Activated naive CD4-positive, alpha-beta T cell treated with anti-CD3 and anti-CD28 coated beads, Interleukin-2, amount 50 U/mL, for 72 hours (primary cell): ENCODE measurements around the gene CDIP1. TPM values are rescaled to one million over a fixed set of nuclear protein-coding genes. Genes with fewer than 3 reads are reported as not detected.

Experiments
- ATAC-seq, 2 donors: fragments of 150-1000 bp; cut with Tn5 transposase; 2 replicates each; pipeline ENCODE4 v1.10.0; 2021; ENCODE audit warnings: mild to moderate bottlenecking in 2 of 2, moderate library complexity in 2 of 2
- DNase-seq, 2 donors: peaks; one replicate each; pipeline ENCODE4 v3.0.0; 2021 to 2022; ENCODE audit warnings: low spot score in 2 of 2
- H3K27ac Mint-ChIP-seq, 2 donors: one replicate each; pipeline ENCODE4 v1.8.0; 2022; ENCODE audit warnings: mild to moderate bottlenecking in 2 of 2, mixed read lengths in 2 of 2
- H3K36me3 Mint-ChIP-seq, 2 donors: one replicate each; pipeline ENCODE4 v1.8.0; 2022; ENCODE audit warnings: mixed read lengths in 2 of 2
- H3K9me3 Mint-ChIP-seq, 2 donors: one replicate each; pipeline ENCODE4 v1.8.0; 2022; ENCODE audit warnings: mixed read lengths in 2 of 2
- total RNA-seq, 2 donors: library from RNA; stranded (reverse); gene quantifications; one replicate each; pipeline ENCODE4 v1.2.3, GENCODE V29; 2022

The CDIP1 gene
- total RNA-seq, 2 donors from 2014 or later, result 27.5 to 32.9 TPM

DNA sequence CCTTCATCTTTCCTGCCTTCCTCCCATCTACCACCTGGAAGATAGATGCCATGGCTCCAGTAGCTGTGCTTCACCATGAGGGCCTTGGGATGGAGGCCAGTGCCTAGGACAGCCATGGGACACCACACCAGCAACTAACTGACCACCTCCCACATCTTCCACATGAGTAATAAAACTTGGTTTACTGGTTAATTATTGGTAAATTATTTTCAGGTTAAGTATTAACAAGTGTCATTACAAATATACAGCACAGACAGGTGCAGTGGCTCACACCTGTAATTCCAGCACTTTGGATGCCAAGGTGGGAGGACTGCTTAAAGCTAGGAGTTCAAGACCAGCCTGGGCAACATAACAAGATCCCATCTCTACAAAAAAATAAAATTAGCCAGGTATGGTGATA lies 14.0 kb downstream of the CDIP1 start:
- no peak for DNase-seq
- H3K9me3 Mint-ChIP-seq, result no peaks in the 10 kb centered on the region
- peaks cover 0 to 8% of the 10 kb centered on the region in 2 donors for H3K36me3 Mint-ChIP-seq
- no peak for ATAC-seq
- H3K27ac Mint-ChIP-seq, result no peak overlapping the region

DNA sequence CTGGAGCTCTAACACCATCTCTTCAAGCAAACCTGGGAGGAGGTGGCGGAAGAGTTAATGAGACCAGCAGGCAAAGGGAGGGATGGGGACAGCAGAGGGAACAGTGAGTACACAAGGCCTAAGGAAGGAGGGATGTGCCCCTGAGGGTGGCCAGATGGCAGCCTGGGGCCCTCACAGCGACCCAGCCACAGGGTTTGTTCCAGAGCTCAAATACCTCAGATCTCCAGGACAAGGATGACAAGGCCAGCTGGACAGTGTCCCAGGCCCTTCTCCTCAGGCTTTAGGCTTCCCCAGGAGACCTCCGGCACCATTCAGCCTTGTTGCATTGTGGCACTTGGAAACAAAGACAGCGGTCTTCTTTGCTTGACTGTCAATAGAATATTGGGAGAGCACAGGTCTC lies 14.9 kb downstream of the CDIP1 start:
- DNase-seq, result no peak
- Mint-ChIP-seq H3K9me3 (no peaks in the 10 kb centered on the region), H3K27ac (peak overlapping the region in 1 of 2 donors; percentile 87), H3K36me3 (no peaks in the 10 kb centered on the region)
- ATAC-seq, result no peak

DNA sequence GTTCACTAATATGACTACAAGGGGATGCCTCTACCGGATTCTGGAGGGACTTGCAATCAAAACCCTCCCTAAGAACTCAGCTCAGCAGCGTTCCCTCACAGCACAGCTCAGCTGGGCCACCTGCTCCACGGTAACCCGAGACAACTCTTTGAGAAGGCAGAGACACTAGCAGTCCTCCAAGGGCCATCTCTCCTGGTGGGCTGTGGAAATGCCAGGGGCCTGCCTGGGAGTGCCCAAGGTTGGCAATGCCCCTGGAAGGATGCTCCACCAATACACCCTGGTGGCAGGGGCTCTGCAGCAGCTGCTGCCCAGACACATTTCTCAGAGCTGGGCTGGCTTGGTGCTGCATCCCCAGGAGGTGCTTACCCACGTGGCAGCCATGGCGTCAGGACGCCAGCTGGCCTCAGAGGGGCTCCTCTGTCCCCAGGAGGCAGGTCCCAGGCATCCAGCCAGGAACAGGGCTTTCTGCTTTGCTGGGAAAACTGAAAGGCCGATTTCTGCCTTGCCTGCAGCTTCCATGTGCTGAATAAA lies 16.5 kb downstream of the CDIP1 start:
- ATAC-seq (no peak), DNase-seq (no peak)
- no peaks in the 10 kb centered on the region for H3K9me3 Mint-ChIP-seq
- H3K27ac Mint-ChIP-seq, result peak overlapping the region in 1 of 2 donors; percentile 65
- H3K36me3 Mint-ChIP-seq, result no peaks in the 10 kb centered on the region

DNA sequence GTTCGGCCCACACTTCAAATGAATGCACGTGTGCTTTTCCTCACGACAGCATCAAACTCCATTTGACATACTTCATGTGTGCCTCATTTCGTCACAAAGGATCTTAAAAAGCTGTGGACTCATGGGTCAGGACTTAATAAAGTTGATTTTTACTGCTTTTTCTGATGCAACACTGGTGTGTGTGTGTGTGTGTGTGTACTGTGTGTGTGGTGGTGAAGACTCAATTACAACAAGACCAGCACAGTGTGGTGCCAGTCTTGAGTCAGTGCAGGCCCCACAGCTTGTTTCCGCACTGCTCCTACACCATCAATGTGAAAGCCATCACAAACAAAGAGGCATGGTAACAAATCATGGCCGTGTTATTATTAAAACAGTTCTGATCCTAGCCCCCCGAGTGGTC lies 17.7 kb downstream of the CDIP1 start:
- Mint-ChIP-seq H3K36me3 (no peaks in the 10 kb centered on the region), H3K27ac (no peak overlapping the region), H3K9me3 (no peaks in the 10 kb centered on the region)
- ATAC-seq, result no peak
- no peak for DNase-seq

DNA sequence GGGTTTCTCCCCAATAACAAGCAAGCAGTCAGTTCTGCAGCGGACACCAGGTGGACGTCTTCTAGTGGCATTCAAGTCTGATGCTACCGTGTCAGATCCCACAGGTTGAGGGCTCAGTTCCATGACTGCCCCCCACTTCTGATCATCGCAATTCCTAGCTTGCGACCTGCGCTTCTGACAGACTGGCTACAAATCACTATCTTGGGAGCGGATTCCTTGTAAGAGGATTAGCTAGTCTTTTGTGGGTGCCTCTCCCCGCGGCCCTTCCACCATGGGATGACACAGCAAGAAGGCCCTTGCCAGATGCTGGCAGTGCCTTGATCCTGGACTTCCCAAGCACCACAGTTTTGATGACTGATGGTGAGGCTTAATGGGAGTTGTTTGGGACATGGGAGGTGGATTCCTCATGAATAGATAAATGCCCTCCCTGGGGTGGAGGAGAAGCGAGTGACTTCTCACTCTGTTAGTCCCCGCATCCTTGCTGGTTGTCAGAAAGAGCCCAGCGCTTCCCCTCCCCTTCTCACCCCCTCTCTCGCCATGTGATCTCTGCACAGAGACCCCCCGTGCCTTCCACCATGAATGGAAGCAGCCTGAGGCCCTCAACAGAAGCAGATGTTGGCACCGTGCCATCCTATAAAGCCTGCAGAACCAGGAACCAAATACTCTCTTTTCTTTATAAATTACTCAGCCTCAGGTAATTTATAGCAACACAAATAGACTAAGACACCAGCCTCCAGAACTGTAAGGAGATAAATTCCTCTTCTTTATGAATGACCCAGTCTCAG lies 19.1 kb downstream of the CDIP1 start:
- Mint-ChIP-seq H3K9me3 (no peaks in the 10 kb centered on the region), H3K36me3 (no peaks in the 10 kb centered on the region), H3K27ac (peak overlapping the region in 1 of 2 donors; percentile 15)
- no peak for DNase-seq
- no peak for ATAC-seq

DNA sequence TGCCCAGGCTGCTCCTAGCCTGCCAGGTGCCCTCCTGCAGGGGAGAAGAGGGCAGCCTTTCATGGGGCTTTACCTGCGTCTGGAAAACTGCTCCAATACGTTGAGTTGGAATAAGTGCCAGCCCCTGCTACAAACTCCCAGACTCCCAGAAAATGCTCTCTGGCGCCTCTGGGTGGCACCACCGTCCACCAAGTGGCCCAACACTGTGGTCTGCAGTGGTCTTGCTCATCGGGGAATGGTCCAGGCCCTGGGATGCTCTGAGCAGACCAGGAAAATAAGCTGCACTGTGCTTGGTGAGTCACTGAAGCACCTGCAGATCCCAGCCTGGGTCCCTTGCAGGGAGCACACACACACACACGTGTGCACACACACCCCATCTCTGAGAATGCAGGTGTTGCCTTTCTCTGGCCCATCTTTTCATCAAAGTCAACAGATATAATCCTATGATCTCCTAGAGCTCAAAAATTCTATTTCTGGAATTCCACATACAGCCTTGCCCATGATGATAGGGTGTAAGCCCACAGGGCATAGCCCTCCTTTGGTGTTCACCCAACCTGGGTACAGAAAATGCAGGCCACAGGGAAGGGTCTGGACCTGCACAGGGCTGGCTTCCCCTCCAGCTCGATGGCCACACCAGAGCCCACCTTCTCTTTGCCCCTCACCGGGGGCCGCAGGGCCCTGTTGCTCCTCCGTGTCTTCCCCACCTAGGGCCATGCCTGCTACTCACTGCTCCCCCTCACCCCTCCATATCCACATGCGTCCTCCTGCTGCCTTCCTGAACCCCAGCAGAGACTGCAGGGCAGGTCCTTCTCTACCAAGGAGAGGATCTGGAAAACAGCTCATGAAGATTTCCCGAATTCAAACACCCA lies 20.5 kb downstream of the CDIP1 start:
- H3K9me3 Mint-ChIP-seq, result no peaks in the 10 kb centered on the region
- no peak for DNase-seq
- peak; percentile 19 to 42 for ATAC-seq
- H3K27ac Mint-ChIP-seq, result peak overlapping the region in 1 of 2 donors; percentile 2
- no peaks in the 10 kb centered on the region for H3K36me3 Mint-ChIP-seq

DNA sequence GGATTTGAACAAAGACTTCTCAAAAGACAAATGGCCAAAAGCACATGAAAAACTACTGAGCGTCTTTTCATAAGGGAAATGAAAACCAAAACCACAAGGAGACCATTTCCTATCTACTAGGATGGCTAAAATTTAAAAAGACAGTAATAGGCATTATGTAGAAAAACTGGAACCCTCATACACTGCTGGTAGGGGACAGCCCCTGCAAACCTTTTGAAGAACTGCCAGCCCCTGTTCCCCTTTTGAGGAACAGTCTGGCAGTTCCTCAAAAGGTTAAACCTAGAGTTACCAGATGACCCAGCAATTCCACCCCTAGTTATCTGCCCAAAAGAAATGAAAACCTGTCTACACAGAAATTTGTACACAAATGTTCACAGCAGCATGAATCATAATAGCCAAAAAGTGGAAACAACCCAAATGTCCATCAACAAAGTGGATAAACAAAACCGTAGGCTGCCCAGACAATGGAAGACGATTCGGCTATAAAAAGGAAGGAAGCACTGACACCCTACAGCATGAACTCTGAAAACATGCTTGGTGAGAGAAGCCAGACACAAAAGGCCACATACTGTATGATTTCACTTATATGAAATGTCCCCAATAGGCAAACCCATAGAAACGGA lies 22.9 kb downstream of the CDIP1 start:
- peak overlapping the region; percentile 73 to 87 for H3K27ac Mint-ChIP-seq
- H3K36me3 Mint-ChIP-seq, result no peaks in the 10 kb centered on the region
- ATAC-seq (peak in 1 of 2 donors; percentile 70), DNase-seq (no peak)
- H3K9me3 Mint-ChIP-seq, result no peaks in the 10 kb centered on the region

DNA sequence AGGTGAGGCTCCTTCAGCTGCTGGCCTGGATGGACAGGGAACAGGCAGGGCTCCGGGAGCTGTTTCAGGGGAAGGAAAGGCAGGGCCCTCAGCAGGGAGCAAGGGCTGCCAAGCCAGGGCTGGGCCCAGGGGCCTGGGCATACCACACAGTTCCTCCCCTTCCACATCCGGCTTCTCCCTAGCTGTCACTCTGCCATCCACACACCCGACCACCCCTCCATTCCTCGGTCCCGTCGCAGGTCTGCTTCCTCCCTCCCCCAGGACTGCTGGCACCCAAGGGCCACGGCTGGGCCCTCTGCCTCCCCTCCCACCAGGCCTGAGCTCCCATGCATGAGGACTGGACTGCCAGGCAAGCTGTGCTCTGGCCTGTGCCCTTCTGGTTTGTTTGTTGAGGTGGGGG lies 24.0 kb downstream of the CDIP1 start:
- no peaks in the 10 kb centered on the region for H3K9me3 Mint-ChIP-seq
- peak overlapping the region; percentile 77 to 87 for H3K27ac Mint-ChIP-seq
- H3K36me3 Mint-ChIP-seq, result no peaks in the 10 kb centered on the region
- no peak for ATAC-seq
- DNase-seq, result no peak

DNA sequence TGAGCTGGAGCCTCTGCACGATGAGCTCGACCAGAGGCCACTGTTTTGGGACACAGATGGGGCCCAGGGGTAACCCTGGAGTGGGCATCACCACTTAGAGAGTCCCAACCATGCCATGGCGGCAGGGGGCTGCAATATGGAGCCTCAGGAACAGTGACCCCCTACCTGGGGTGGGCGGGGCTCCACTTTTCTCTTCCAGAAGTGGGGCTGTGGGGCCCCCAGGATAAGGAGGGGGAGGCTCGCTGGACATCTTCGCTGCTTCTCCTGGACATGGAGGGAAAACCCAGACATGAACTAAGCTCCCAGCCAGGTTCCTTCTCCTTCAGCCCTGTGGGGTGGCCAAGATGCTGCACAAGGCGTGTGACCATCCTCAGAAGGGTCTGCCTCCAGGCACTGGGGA lies 24.7 kb downstream of the CDIP1 start:
- H3K9me3 Mint-ChIP-seq, result no peaks in the 10 kb centered on the region
- ATAC-seq (no peak), DNase-seq (no peak)
- H3K27ac Mint-ChIP-seq, result peak overlapping the region; percentile 77 to 87
- H3K36me3 Mint-ChIP-seq, result no peaks in the 10 kb centered on the region

DNA sequence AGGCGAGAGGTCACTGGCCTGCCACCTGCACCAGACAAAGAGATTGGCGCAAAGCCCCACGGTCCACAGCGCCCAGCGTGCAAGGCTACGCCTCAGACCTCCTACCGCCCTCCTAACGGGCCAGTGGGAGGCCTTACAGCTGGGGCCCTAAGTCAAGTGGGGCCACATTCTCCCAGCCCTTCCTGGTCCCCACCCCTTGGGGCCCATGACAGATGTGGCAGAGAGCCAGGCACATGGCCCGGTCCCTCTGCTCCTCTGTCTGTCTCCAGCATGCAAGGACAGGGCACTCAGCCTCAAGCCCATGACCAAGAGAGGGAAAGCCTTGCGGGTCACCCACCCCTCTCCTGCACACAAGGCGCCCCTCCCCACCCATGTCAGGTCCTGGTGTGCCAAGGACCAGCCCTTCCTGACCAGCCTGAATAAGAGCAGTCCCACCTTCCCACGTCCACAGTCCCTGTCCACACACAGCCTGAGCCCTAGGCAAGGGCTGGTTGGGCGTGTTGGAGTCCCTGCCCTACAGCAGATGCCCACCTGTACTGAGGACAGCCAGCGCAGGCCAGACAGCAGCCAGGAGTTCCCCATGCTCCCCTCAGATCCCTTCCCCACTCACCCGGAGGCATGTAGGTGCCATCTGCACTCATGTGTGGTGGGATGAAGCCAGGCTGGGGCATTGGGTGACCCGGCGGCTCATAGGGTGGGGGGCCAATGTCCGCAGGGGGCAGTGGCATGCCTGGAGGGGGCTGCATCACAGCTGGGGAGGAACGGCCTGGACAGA lies 25.3 kb downstream of the CDIP1 start:
- Mint-ChIP-seq H3K36me3 (no peaks in the 10 kb centered on the region), H3K9me3 (no peaks in the 10 kb centered on the region), H3K27ac (peak overlapping the region in 1 of 2 donors; percentile 77)
- no peak for DNase-seq
- no peak for ATAC-seq

DNA sequence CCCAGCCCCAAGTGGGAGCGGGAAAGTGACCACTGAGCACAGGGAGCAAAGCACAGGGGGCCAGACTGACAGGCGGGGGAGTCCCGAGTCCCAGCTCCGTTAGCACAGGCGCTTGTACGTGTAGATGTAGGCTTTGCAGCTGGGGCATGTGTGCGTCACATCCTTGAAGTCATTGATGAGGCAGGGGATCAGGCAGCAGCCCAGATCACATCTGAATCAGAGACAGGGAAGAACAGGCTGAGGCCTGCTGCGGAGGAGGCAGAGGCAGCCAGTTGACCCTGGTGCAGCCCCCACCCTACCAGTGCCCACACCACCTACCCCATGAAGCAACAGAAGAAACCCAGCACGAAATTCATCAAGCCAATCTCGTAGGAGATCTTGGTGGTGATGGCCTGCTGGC lies 26.1 kb downstream of the CDIP1 start:
- Mint-ChIP-seq H3K27ac (peak overlapping the region in 1 of 2 donors; percentile 79), H3K36me3 (no peaks in the 10 kb centered on the region), H3K9me3 (no peaks in the 10 kb centered on the region)
- ATAC-seq, result no peak
- DNase-seq, result no peak

DNA sequence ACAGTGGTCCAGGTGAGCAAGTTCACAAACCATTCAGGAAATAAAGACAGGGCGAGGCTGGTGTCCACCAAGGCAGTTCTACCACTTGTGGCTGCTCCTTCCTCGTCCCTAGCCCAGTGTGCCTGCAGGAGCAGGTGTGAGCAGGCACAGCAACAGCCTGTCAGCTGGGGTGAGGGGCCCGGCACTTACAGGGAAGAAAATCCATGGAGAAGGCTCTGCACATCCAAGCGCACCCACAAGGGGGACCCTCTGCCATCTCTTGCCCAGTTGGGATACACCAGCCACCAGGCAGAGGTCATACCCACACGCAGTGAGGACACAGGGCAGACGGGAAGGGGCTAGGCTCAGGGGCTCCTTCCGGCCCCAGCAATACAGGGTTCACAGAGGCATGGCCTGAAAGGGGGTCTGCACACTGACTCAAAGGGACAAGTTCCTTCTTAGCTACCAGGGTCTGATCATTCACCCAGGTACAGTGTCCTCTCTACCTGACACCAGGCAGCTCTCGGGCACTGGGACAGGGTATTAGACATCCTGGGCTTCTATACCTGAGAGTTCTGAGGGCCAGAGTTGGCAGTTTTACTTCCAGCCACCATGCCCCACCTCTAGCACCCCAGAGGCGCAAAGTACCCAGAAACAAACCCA lies 27.0 kb downstream of the CDIP1 start:
- H3K36me3 Mint-ChIP-seq, result no peaks in the 10 kb centered on the region

DNA sequence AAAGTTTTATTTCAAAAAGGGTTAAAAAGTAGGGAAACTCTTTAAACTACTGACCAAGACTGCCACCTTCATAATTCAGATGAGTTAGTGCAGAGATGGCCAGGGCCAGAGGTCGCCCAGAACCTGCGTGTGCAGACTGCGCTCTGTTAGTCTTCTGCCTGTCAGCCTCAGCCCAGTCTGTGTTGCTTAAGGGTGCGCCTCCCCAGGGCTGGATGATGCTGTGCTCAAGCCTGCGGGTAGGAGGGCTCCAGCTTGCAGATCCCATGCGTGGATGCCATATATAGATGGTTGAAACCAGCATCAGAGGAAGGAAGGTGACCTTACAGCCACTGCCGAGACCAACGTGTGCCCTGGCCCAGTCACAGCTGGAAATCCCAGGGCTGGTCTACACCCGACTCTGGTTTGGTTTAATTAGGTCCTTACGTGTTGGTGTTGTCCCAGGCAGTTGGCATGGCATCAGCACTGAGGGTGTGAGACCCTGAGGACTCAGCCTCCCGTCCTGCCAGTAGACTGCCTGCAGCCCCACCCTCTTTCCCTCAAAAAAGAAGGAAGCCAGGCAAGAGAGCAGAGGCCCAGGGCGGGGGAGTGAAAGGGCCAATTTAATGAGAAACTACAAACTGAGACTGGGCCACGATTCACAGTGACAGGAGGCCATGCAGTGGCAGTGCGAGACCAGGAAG lies 27.7 kb downstream of the CDIP1 start:
- Mint-ChIP-seq H3K36me3 (peaks cover 0 to 6% of the 10 kb centered on the region in 2 donors), H3K9me3 (no peaks in the 10 kb centered on the region), H3K27ac (peak overlapping the region; percentile 17 to 78)
- no peak for ATAC-seq
- DNase-seq, result no peak

More for the DNA sequence above, 27.0 kb downstream of the CDIP1 start:
- peak overlapping the region; percentile 17 to 78 for H3K27ac Mint-ChIP-seq
- H3K9me3 Mint-ChIP-seq, result no peaks in the 10 kb centered on the region
- ATAC-seq (peak in 1 of 2 donors; percentile 29), DNase-seq (no peak)

DNA sequence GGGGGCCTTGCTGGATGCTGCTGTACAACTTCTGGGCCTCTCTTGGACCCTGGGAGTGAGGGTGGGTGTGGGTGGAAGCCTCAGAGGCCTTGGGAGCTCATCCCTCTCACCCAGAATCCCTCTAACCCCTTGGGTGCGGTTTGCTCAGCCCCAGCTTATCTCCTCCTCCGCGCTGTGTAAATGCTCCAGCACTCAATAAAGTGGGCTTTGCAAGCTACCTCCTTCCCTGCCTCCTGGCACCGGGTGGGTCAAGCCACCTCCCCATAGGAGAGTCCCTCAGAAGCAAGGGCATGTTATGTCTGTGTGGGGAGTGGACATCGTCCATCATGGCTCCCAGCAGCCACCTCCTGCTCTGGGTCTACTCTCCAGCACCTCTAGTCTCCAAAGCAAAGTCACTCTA lies 28.4 kb downstream of the CDIP1 start:
- Mint-ChIP-seq H3K9me3 (no peaks in the 10 kb centered on the region), H3K36me3 (peaks cover 0 to 7% of the 10 kb centered on the region in 2 donors), H3K27ac (peak overlapping the region in 1 of 2 donors; percentile 85)
- ATAC-seq (no peak), DNase-seq (no peak)

DNA sequence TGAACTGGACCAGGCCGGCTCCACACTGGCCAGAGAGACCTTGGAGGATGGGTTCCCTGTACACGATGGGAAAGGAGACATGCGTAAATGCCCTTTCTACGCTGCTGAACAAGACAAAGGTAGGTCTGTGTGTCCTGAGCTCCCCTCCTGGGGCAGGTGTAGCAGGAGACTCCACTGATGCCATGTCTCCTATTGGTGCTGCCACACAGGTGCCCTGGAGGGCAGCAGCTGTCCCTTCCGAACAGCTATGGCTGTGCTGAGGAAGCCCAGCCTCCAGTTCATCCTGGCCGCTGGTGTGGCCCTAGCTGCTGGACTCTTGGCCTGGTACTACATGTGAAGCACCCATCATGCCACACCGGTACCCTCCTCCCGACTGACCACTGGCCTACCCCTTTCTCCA lies 29.2 kb downstream of the CDIP1 start:
- Mint-ChIP-seq H3K36me3 (peaks cover 0 to 7% of the 10 kb centered on the region in 2 donors), H3K9me3 (no peaks in the 10 kb centered on the region), H3K27ac (peak overlapping the region in 1 of 2 donors; percentile 14)
- ATAC-seq (no peak), DNase-seq (no peak)
